Measurements from ENCODE around the gene AMDHD2. TPM values are rescaled to one million over a fixed set of nuclear protein-coding genes. Genes with fewer than 3 reads are reported as not detected.

The AMDHD2 gene
- total and polyA plus RNA-seq, 2 of the 13 experiments (the other 11 are each of a cell fraction or from before 2014, with no cell fraction given) = 33.5 to 39.1 TPM

- TF ChIP-seq ZNF354B (CRISPR knock-in tag; IDR thresholded peaks at IDR 0.05) (no peak), DNMT3B (CRISPR knock-in tag; conservative IDR thresholded peaks at IDR 0.05) (no peak), ZNF441 (CRISPR knock-in tag; IDR thresholded peaks at IDR 0.05; ENCODE audit: borderline replicate concordance) (no peak), DMTF1 (CRISPR knock-in tag; IDR thresholded peaks at IDR 0.05) (no peak), ZKSCAN8 (CRISPR knock-in tag; IDR thresholded peaks at IDR 0.05; ENCODE audit: borderline replicate concordance) (no peak), TMF1 (CRISPR knock-in tag; IDR thresholded peaks at IDR 0.05; ENCODE audit: low read depth) (no peak), ELF3 (CRISPR knock-in tag; IDR thresholded peaks at IDR 0.05) (no peak), KMT2B (CRISPR knock-in tag; IDR thresholded peaks at IDR 0.05) (no peak), LBX2 (CRISPR knock-in tag; IDR thresholded peaks at IDR 0.05; ENCODE audit: borderline replicate concordance) (no peak), POLR2G (IDR thresholded peaks at IDR 0.05; ENCODE audit: low read depth, low read length) (no peak), FOXO1 (CRISPR knock-in tag; IDR thresholded peaks at IDR 0.05) (no peak)
Measured at GRCh38 chr16:2473446-2473926, 46.7 kb upstream of the AMDHD2 start (continued).
